IMR-90 (cell line): Measurements from ENCODE around the gene FAM83C. TPM values are rescaled to one million over a fixed set of nuclear protein-coding genes. Genes with fewer than 3 reads are reported as not detected.

Experiments
- ATAC-seq: fragments of 200-7000 bp; cut with Tn5 transposase; 2 replicates; pipeline ENCODE4 v1.9.1; 2020; ENCODE audit warnings: low read depth, mild to moderate bottlenecking, moderate library complexity
- BruUV-seq: library from RNA; stranded (reverse); fragments of 400-500 nt; replicated peaks from 2 replicates; lab custom pipeline; 2021; lab: Mats Ljungman, UMichigan
- CTCF ChIA-PET: fragments of 300-600 bp; formaldehyde crosslinking; extraction: SDS; loops from one replicate; lab custom pipeline; 2021; ENCODE audit warnings: antibody characterized with exemption; lab: Yijun Ruan, JAX
- POLR2A ChIA-PET: fragments of 300-600 bp; sonication (Branson Sonifier 250); formaldehyde crosslinking; loops from one replicate; lab custom pipeline; 2022; ENCODE audit warnings: antibody characterized with exemption; ENCODE audit not compliant: unreplicated experiment; lab: Charles Lee
- DNase-seq: peaks from one replicate; pipeline ENCODE4 v3.0.0; 2013
- H2AFZ ChIP-seq: replicated peaks from 2 replicates; pipeline ENCODE3; 2013; ENCODE audit warnings: low read length, mild to moderate bottlenecking; ENCODE audit not compliant: poor library complexity
- H2AK5ac ChIP-seq: 2 replicates; pipeline ENCODE4 v1.6.1; 2013; ENCODE audit warnings: low read depth, low read length, inconsistent platforms
- H2AK9ac ChIP-seq: replicated peaks from 2 replicates; pipeline ENCODE3; 2013; ENCODE audit warnings: mild to moderate bottlenecking, low read depth, low read length, moderate library complexity; ENCODE audit not compliant: poor library complexity
- H2BK120ac ChIP-seq: 2 replicates; pipeline ENCODE4 v1.6.1; 2013; ENCODE audit warnings: low read depth, low read length, inconsistent platforms
- H2BK15ac ChIP-seq: 3 replicates; pipeline ENCODE4 v1.6.1; 2013; ENCODE audit warnings: low read depth, low read length, inconsistent platforms
- H2BK20ac ChIP-seq: 2 replicates; pipeline ENCODE4 v1.6.1; 2013; ENCODE audit warnings: low read depth, mild to moderate bottlenecking, inconsistent platforms, low read length, moderate library complexity
- H2BK5ac ChIP-seq: 2 replicates; pipeline ENCODE4 v1.6.1; 2013; ENCODE audit warnings: mild to moderate bottlenecking, low read depth, low read length, inconsistent platforms; ENCODE audit not compliant: poor library complexity, severe bottlenecking
- H3K14ac ChIP-seq: replicated peaks from 2 replicates; pipeline ENCODE4 v1.6.1; 2013; ENCODE audit warnings: low read depth, low read length, inconsistent platforms
- H3K18ac ChIP-seq: 2 replicates; pipeline ENCODE4 v1.6.1; 2013; ENCODE audit warnings: low read depth, low read length, control low read depth
- H3K23ac ChIP-seq: 2 replicates; pipeline ENCODE4 v1.6.1; 2013; ENCODE audit warnings: low read depth, low read length, inconsistent platforms
- H3K27ac ChIP-seq: 2 replicates; pipeline ENCODE4 v1.5.1; 2013; ENCODE audit warnings: mild to moderate bottlenecking, control low read depth, low read length; ENCODE audit not compliant: insufficient read depth
- H3K27me3 ChIP-seq: 2 replicates; pipeline ENCODE4 v1.6.1; 2013; ENCODE audit warnings: low read length; ENCODE audit not compliant: control insufficient read depth, insufficient read depth
- H3K36me3 ChIP-seq: 2 replicates; pipeline ENCODE4 v1.6.1; 2013; ENCODE audit warnings: low read length, mixed read lengths; ENCODE audit not compliant: control insufficient read depth, insufficient read depth
- H3K4ac ChIP-seq: 2 replicates; pipeline ENCODE4 v1.6.1; 2013; ENCODE audit warnings: low read depth, low read length, inconsistent platforms
- H3K4me1 ChIP-seq: 2 replicates; pipeline ENCODE4 v1.6.1; 2013; ENCODE audit warnings: low read length, mixed read lengths; ENCODE audit not compliant: control insufficient read depth, insufficient read depth
- H3K4me2 ChIP-seq: 2 replicates; pipeline ENCODE4 v1.6.1; 2013; ENCODE audit warnings: low read depth, mild to moderate bottlenecking, control low read depth, low read length, moderate library complexity
- H3K4me3 ChIP-seq: 2 replicates; pipeline ENCODE4 v1.5.1; 2013; ENCODE audit warnings: low read depth, mild to moderate bottlenecking, control low read depth, low read length, moderate library complexity; ENCODE audit not compliant: insufficient read depth
- H3K56ac ChIP-seq: 2 replicates; pipeline ENCODE4 v1.6.1; 2013; ENCODE audit warnings: low read length, inconsistent platforms; ENCODE audit not compliant: insufficient read depth; ENCODE audit errors: extremely low read depth
- H3K79me1 ChIP-seq, 2 experiments: 2 replicates each; pipeline ENCODE4 v1.6.1; 2013; ENCODE audit warnings: low read length in 2 of 2, inconsistent platforms in 1 of 2, low read depth in 1 of 2
- H3K9ac ChIP-seq: 2 replicates; pipeline ENCODE4 v1.6.1; 2013; ENCODE audit warnings: low read depth, low read length, control low read depth
- H3K9me1 ChIP-seq: 2 replicates; pipeline ENCODE4 v1.6.1; 2013; ENCODE audit warnings: low read length, inconsistent platforms; ENCODE audit not compliant: insufficient read depth
- H3K9me3 ChIP-seq: 2 replicates; pipeline ENCODE4 v1.6.1; 2013; ENCODE audit warnings: low read length; ENCODE audit not compliant: control insufficient read depth, insufficient read depth
- H4K20me1 ChIP-seq: 2 replicates; pipeline ENCODE4 v1.6.1; 2013; ENCODE audit warnings: low read length, inconsistent platforms; ENCODE audit not compliant: insufficient read depth
- H4K5ac ChIP-seq: 2 replicates; pipeline ENCODE4 v1.6.1; 2013; ENCODE audit warnings: mild to moderate bottlenecking, low read depth, low read length, control low read depth
- H4K8ac ChIP-seq, 2 experiments: 2 replicates each; pipeline ENCODE4 v1.6.1; 2013; ENCODE audit warnings: low read depth in 2 of 2, low read length in 2 of 2, control low read depth in 1 of 2, inconsistent platforms in 1 of 2
- H4K91ac ChIP-seq: 2 replicates; pipeline ENCODE4 v1.6.1; 2013; ENCODE audit warnings: low read depth, low read length, inconsistent platforms; ENCODE audit not compliant: insufficient read depth
- BHLHE40 ChIP-seq: fragments of 150-350 bp; IDR thresholded peaks from 2 replicates; pipeline ENCODE4 v1.6.1; 2016; ENCODE audit warnings: mild to moderate bottlenecking, low read depth, low read length
- CEBPB ChIP-seq: IDR thresholded peaks from 2 replicates; pipeline ENCODE4 v1.6.1; 2012; ENCODE audit warnings: low read depth, low read length, improper control_type of control experiment
- CHD1 ChIP-seq: IDR thresholded peaks from 2 replicates; pipeline ENCODE4 v1.6.1; 2012; ENCODE audit warnings: low read depth, low read length, improper control_type of control experiment
- CTCF ChIP-seq: conservative IDR thresholded peaks from 2 replicates; pipeline ENCODE4 v1.5.1; 2012; ENCODE audit warnings: mild to moderate bottlenecking, low read depth, low read length, improper control_type of control experiment
- ELK1 ChIP-seq: fragments of 150-350 bp; IDR thresholded peaks from 2 replicates; pipeline ENCODE4 v1.6.1; 2016; ENCODE audit warnings: low read depth, mild to moderate bottlenecking, low read length, moderate library complexity, borderline replicate concordance
- MAFK ChIP-seq: IDR thresholded peaks from 2 replicates; pipeline ENCODE4 v1.6.1; 2012; ENCODE audit warnings: low read depth, low read length, improper control_type of control experiment
- MAZ ChIP-seq: IDR thresholded peaks from 2 replicates; pipeline ENCODE4 v1.6.1; 2012; ENCODE audit warnings: low read depth, mild to moderate bottlenecking, low read length, improper control_type of control experiment, moderate library complexity, borderline replicate concordance
- NFE2L2 ChIP-seq: fragments of 150-350 bp; IDR thresholded peaks from 2 replicates; pipeline ENCODE4 v1.6.1; 2016; ENCODE audit warnings: low read depth, mild to moderate bottlenecking, low read length
- POLR2A ChIP-seq: IDR thresholded peaks from 2 replicates; pipeline ENCODE4 v1.6.1; 2012; ENCODE audit warnings: mild to moderate bottlenecking, low read depth, low read length
- RCOR1 ChIP-seq: IDR thresholded peaks from 2 replicates; pipeline ENCODE4 v1.6.1; 2012; ENCODE audit warnings: mild to moderate bottlenecking, low read length, improper control_type of control experiment; ENCODE audit not compliant: insufficient replicate concordance
- RFX5 ChIP-seq: IDR thresholded peaks from 2 replicates; pipeline ENCODE4 v1.8.0; 2012; ENCODE audit warnings: low read depth, mild to moderate bottlenecking, low read length, moderate library complexity
- SMC3 ChIP-seq: fragments of 150-350 bp; IDR thresholded peaks from 2 replicates; pipeline ENCODE4 v1.6.1; 2016; ENCODE audit warnings: low read depth, mild to moderate bottlenecking, antibody characterized with exemption, low read length, moderate library complexity
- USF2 ChIP-seq: fragments of 150-350 bp; IDR thresholded peaks from 2 replicates; pipeline ENCODE4 v1.6.1; 2017; ENCODE audit warnings: mild to moderate bottlenecking, antibody characterized with exemption, low read length, low read depth
- WGBS, 2 experiments: methylation state at CpG; one replicate each; pipeline versions ENCODE4 v1.1.5 to v1.1.7; 2013; ENCODE audit warnings: missing lambda C conversion rate in 2 of 2; ENCODE audit not compliant: insufficient read length in 1 of 2; ENCODE audit errors: extremely low coverage in 2 of 2; 5-methylcytosine and 5-hydroxymethylcytosine counted together
- dilution Hi-C: fragments of 300-500 bp; cut with HindIII; formaldehyde crosslinking; loops from one replicate; pipeline ENCODE4 v1.14.3; 2018; ENCODE audit warnings: low sequenced_read_pairs; ENCODE audit not compliant: unreplicated experiment
- in situ Hi-C: fragments of 300-500 bp; cut with MboI; formaldehyde crosslinking; loops from 3 replicates; pipeline ENCODE4 v1.14.3; 2019; ENCODE audit warnings: low sequenced_read_pairs, inconsistent platforms, mixed read lengths
- intact Hi-C: fragments of 100-400 bp; cut with micrococcal nuclease; formaldehyde crosslinking; loops from 2 replicates; pipeline ENCODE4 v1.10.0; 2022
- polyA plus RNA-seq, 3 experiments: library from polyadenylated mRNA; depleted of rRNA; stranded (reverse); fragments of >200 nt; gene quantifications; 2 replicates each; pipeline ENCODE4 v1.2.3, GENCODE V29; 2012; ENCODE audit warnings: low replicate concordance in 1 of 3
- total RNA-seq: library from RNA; depleted of rRNA; stranded (reverse); fragments of >200 nt; gene quantifications from 2 replicates; pipeline ENCODE4 v1.2.3, GENCODE V29; 2012

The FAM83C gene
- total and polyA plus RNA-seq, 2 of the 4 experiments (the other 2 are of a cell fraction): 0.02 TPM; not detected in 1

GRCh38 chr20:35283441-35284266 lies 8.6 kb downstream of the FAM83C start:
- in situ Hi-C loops: no loop called here
- peak overlapping the region; percentile 88 for H3K56ac ChIP-seq
- 92% methylated on average over 2 of the region's 24 CpGs; no CpG with 5 or more reads in 1 of the 2 experiments for WGBS, 2 experiments
- no peaks in the 10 kb centered on the region for H3K9me3 ChIP-seq
- H4K8ac ChIP-seq: peak overlapping the region; percentile 93 to 95; a peak in 3 of 4 replicates
- peaks cover 6 to 64% of the 10 kb centered on the region in 2 experiments for H3K79me1 ChIP-seq
- peaks cover 5% of the 10 kb centered on the region for H3K4me1 ChIP-seq
- H2BK120ac ChIP-seq: peak overlapping the region; percentile 77; the same call in 1 of the 2 replicates
- H3K4ac ChIP-seq: peak overlapping the region; percentile 95
- peak overlapping the region; percentile 90 for H4K91ac ChIP-seq
- H2AK5ac ChIP-seq: peak overlapping the region; percentile 90
- peak overlapping the region; percentile 63; the same call in 1 of the 2 replicates for H4K5ac ChIP-seq
- peaks cover 23% of the 10 kb centered on the region for H3K36me3 ChIP-seq
- DNase-seq: no peak
- TSS peak; percentile 71 for BruUV-seq
- ChIA-PET POLR2A (interaction anchor here (0.5 to 1.9 kb wide), 8 partner anchors 8 to 1792 kb away, joined by 3 to 14 read pairs (median 4); partner anchors contain the start of gene RBM39), CTCF (interaction anchor here (1.2 kb wide), 1 partner anchor 21 kb away, joined by 4 read pairs; no protein-coding TSS in a partner anchor)
- H3K4me3 ChIP-seq: peak overlapping the region; percentile 82
- H4K20me1 ChIP-seq: 0 out of 2 replicates have a peak, but pooled peaks cover 4% of the 10 kb centered on the region
- dilution Hi-C loops: no loop called here
- H2BK5ac ChIP-seq: peak overlapping the region; percentile 69
- H3K9me1 ChIP-seq: peaks cover 9% of the 10 kb centered on the region
- peak overlapping the region; percentile 91 for H3K27ac ChIP-seq
- peak overlapping the region; percentile 94 for H2AK9ac ChIP-seq
- no peak overlapping the region for H2BK20ac ChIP-seq
- peak overlapping the region; percentile 97 for H2AFZ ChIP-seq
- ATAC-seq: no peak; the same call in 1 of the 2 replicates
- H3K27me3 ChIP-seq: no peaks in the 10 kb centered on the region
- H3K23ac ChIP-seq: peak overlapping the region; percentile 93
- H2BK15ac ChIP-seq: no peak overlapping the region
- H3K4me2 ChIP-seq: peak overlapping the region; percentile 97
- intact Hi-C loops: no loop called here
- TF ChIP-seq CEBPB (no peak), USF2 (no peak), RCOR1 (no peak), NFE2L2 (no peak), ELK1 (no peak), MAZ (no peak), CHD1 (no peak; the same call in 1 of the 2 replicates), BHLHE40 (no peak), SMC3 (no peak), RFX5 (no peak), POLR2A (no peak), MAFK (no peak), CTCF (no peak)
- H3K9ac ChIP-seq: peak overlapping the region; percentile 87
- H3K14ac ChIP-seq: peak overlapping the region; percentile 84
- no peak overlapping the region for H3K18ac ChIP-seq
